Kidney (tissue), 14 donors: ENCODE measurements around the gene PCDH9. TPM values are rescaled to one million over a fixed set of nuclear protein-coding genes. Genes with fewer than 3 reads are reported as not detected.

ENCODE experiments used
- DNase-seq, 5 donors: peaks; one replicate each; pipeline ENCODE4 v3.0.0-alpha.2; 2013 to 2020
- FAIRE-seq: peaks from 2 replicates; lab custom pipeline; 2012; peaks lifted over from hg19 to GRCh38; lab: Jason Lieb, UNC
- H3K27ac ChIP-seq, 2 donors: one replicate each; pipeline ENCODE4 v1.7.0; 2013; ENCODE audit warnings: low read depth in 2 of 2, low read length in 2 of 2, inconsistent platforms in 1 of 2
- H3K27me3 ChIP-seq: one replicate; pipeline ENCODE4 v1.7.1; 2013; ENCODE audit warnings: low read length, inconsistent platforms; ENCODE audit not compliant: control insufficient read depth, insufficient read depth
- H3K36me3 ChIP-seq, 3 donors: one replicate each; pipeline versions ENCODE4 v1.7.0 to v1.7.1; 2013; ENCODE audit warnings: low read length in 3 of 3, control low read depth in 1 of 3, inconsistent platforms in 1 of 3; ENCODE audit not compliant: insufficient read depth in 3 of 3, control insufficient read depth in 2 of 3
- H3K4me1 ChIP-seq, 3 donors: one replicate each; pipeline versions ENCODE4 v1.7.0 to v1.7.1; 2013; ENCODE audit warnings: low read length in 3 of 3, inconsistent platforms in 1 of 3, low read depth in 1 of 3; ENCODE audit not compliant: control insufficient read depth in 2 of 3, insufficient read depth in 2 of 3
- H3K4me3 ChIP-seq, 3 donors: one replicate each; pipeline versions ENCODE4 v1.7.0 to v1.8.1; 2013; ENCODE audit warnings: low read length in 3 of 3, control low read depth in 1 of 3, inconsistent platforms in 1 of 3
- H3K9ac ChIP-seq, 3 donors: one replicate each; pipeline versions ENCODE4 v1.7.0 to v1.7.1; 2013; ENCODE audit warnings: low read length in 3 of 3, control low read depth in 1 of 3, inconsistent platforms in 1 of 3
- H3K9me3 ChIP-seq, 3 donors: one replicate each; pipeline versions ENCODE4 v1.7.0 to v1.7.1; 2013; ENCODE audit warnings: low read length in 3 of 3, control low read depth in 1 of 3, inconsistent platforms in 1 of 3; ENCODE audit not compliant: control insufficient read depth in 2 of 3, insufficient read depth in 1 of 3
- CTCF ChIP-seq: IDR thresholded peaks from 3 replicates; pipeline ENCODE4 v1.5.1; 2012; ENCODE audit warnings: mild to moderate bottlenecking, moderate library complexity, borderline replicate concordance; ENCODE audit not compliant: insufficient read depth; ENCODE audit errors: extremely low read depth
- intact Hi-C: fragments of 100-400 bp; cut with DNase I; formaldehyde crosslinking; loops from one replicate; pipeline ENCODE4 v1.11.1; 2022
- polyA plus RNA-seq: library from polyadenylated mRNA; stranded (reverse); fragments of 350-450 nt; fragmentation: Illumina TruSeq; extraction: RNeasy Lipid Tissue Mini Kit (QIAGEN cat#74804); gene quantifications from one replicate; pipeline ENCODE4 v1.2.3, GENCODE V29; 2014; ENCODE audit warnings: low read depth, low replicate concordance; ENCODE audit not compliant: insufficient read depth
- total RNA-seq: library from RNA; stranded (reverse); fragmentation: NEBNext Ultra II Directional; extraction: Animal tissue kit (Norgen Biotek cat#: 25700); gene quantifications from one replicate; pipeline ENCODE4 v1.2.1, GENCODE V29; 2021
- donor health status: control.
- donor health status: control.
- donor health status: control.
- donor health status: control.
- donor health status: control.
- donor health status: DM: yes; HTN: yes; CAD: no.
- donor health status: Normal renal cell carcinoma (clear cell type).

Gene PCDH9
- total and polyA plus RNA-seq, 2 donors from 2014 or later: 1.6 to 9.5 TPM

- FAIRE-seq (no peak), DNase-seq (no peak)
- Histone ChIP-seq H3K36me3 (no peaks in the 10 kb centered on the region), H3K9ac (no peak overlapping the region), H3K4me3 (no peak overlapping the region), H3K27me3 (no peaks in the 10 kb centered on the region), H3K4me1 (no peaks in the 10 kb centered on the region), H3K9me3 (no peaks in the 10 kb centered on the region), H3K27ac (no peak overlapping the region)
- TF ChIP-seq CTCF: no peak
- intact Hi-C loops: no loop called here
Measured at GRCh38 chr13:66354879-66355751, 875.0 kb downstream of the PCDH9 start.

GRCh38 chr13:66353664-66354063 lies 876.5 kb downstream of the PCDH9 start:
- TF ChIP-seq CTCF: no peak
- no peak overlapping the region for H3K4me3 ChIP-seq
- FAIRE-seq (no peak), DNase-seq (peak in 2 of 5 donors; percentile 37 to 39)
- no peaks in the 10 kb centered on the region for H3K27me3 ChIP-seq
- H3K27ac ChIP-seq: no peak overlapping the region
- intact Hi-C loops: no loop called here
- H3K4me1 ChIP-seq: peaks cover 0 to 3% (median 0%) of the 10 kb centered on the region in 3 donors
- H3K9me3 ChIP-seq: no peaks in the 10 kb centered on the region
- no peaks in the 10 kb centered on the region for H3K36me3 ChIP-seq
- H3K9ac ChIP-seq: no peak overlapping the region

- no peak overlapping the region for H3K4me3 ChIP-seq
- DNase-seq: peak in 2 of 5 donors; percentile 39 to 73
- no peak overlapping the region for H3K27ac ChIP-seq
- TF ChIP-seq CTCF: no peak
- intact Hi-C loops: no loop called here
- H3K9ac ChIP-seq: no peak overlapping the region
- H3K9me3 ChIP-seq: no peaks in the 10 kb centered on the region
- H3K36me3 ChIP-seq: no peaks in the 10 kb centered on the region
- no peaks in the 10 kb centered on the region for H3K27me3 ChIP-seq
- no peak for FAIRE-seq
- peaks cover 0 to 3% (median 0%) of the 10 kb centered on the region in 3 donors for H3K4me1 ChIP-seq
Measured at GRCh38 chr13:66349966-66350365, 880.2 kb downstream of the PCDH9 start.
